Left ventricle myocardium superior (tissue), 1 donor: Measurements from ENCODE around the gene TAMM41. TPM values are rescaled to one million over a fixed set of nuclear protein-coding genes. Genes with fewer than 3 reads are reported as not detected.

ENCODE experiments used
- ATAC-seq: fragments of 200-7000 bp; cut with Tn5 transposase; one replicate; pipeline ENCODE4 v1.9.1; 2020; ENCODE audit warnings: mild to moderate bottlenecking, moderate library complexity
- DNase-seq: peaks from one replicate; pipeline ENCODE4 v3.0.0-alpha.2; 2020
- intact Hi-C: fragments of 100-400 bp; cut with micrococcal nuclease; formaldehyde crosslinking; loops from one replicate; pipeline ENCODE4 v1.11.0; 2022
- total RNA-seq: library from RNA; stranded (reverse); fragmentation: NEBNext Ultra II Directional; extraction: Animal tissue kit (Norgen Biotek cat#: 25700); gene quantifications from one replicate; pipeline ENCODE4 v1.2.1, GENCODE V29; 2021
- donor health status: DM: no; HTN: yes; CAD: no; lungs with severe emphysema.

TAMM41 gene
- total RNA-seq, 1 donor from 2014 or later = 8.1 TPM

- intact Hi-C loops = no loop called here
- ATAC-seq (no peak), DNase-seq (no peak)
Observed at GRCh38 chr3:11819146-11819689, 27.5 kb downstream of the TAMM41 start.

GRCh38 chr3:11818033-11818432 is 28.7 kb downstream of the TAMM41 start:
- no peak for DNase-seq
- intact Hi-C loops = no loop called here
- no peak for ATAC-seq

GRCh38 chr3:11815111-11815510 is 31.6 kb downstream of the TAMM41 start:
- DNase-seq (no peak), ATAC-seq (no peak)
- intact Hi-C loops = no loop called here

- intact Hi-C loops = no loop called here
- no peak for DNase-seq
- ATAC-seq = no peak
Observed at GRCh38 chr3:11814663-11815062, 32.0 kb downstream of the TAMM41 start.

GRCh38 chr3:11810276-11810675 is 36.4 kb downstream of the TAMM41 start:
- no peak for ATAC-seq
- no peak for DNase-seq
- intact Hi-C loops = no loop called here

- no peak for DNase-seq
- intact Hi-C loops = loop anchor here (5.0 to 10.0 kb wide), 2 partner anchors 153 to 431 kb away; no protein-coding TSS in a partner anchor
- no peak for ATAC-seq
Observed at GRCh38 chr3:11808231-11808630, 38.5 kb downstream of the TAMM41 start.

GRCh38 chr3:11807686-11808085 is 39.0 kb downstream of the TAMM41 start:
- intact Hi-C loops = loop anchor here (5.0 to 10.0 kb wide), 2 partner anchors 153 to 430 kb away; no protein-coding TSS in a partner anchor
- ATAC-seq (no peak), DNase-seq (no peak)

- intact Hi-C loops = loop anchor here (5.0 to 10.0 kb wide), 2 partner anchors 151 to 428 kb away; no protein-coding TSS in a partner anchor
Observed at GRCh38 chr3:11805716-11806115, 41.0 kb downstream of the TAMM41 start.

GRCh38 chr3:11803977-11804892 is 42.5 kb downstream of the TAMM41 start:
- intact Hi-C loops = loop anchor here (10.0 kb wide), 1 partner anchor 149 kb away; no protein-coding TSS in a partner anchor
- DNase-seq = peak; percentile 31
- ATAC-seq = peak; percentile 72

More at GRCh38 chr3:11805716-11806115, 41.0 kb downstream of the TAMM41 start:
- ATAC-seq = no peak
- DNase-seq = no peak

- intact Hi-C loops = loop anchor here (10.0 kb wide), 1 partner anchor 145 kb away; no protein-coding TSS in a partner anchor
- no peak for DNase-seq
- ATAC-seq = no peak
Observed at GRCh38 chr3:11799791-11800190, 46.9 kb downstream of the TAMM41 start.

- DNase-seq (no peak), ATAC-seq (no peak)
- intact Hi-C loops = no loop called here
Observed at GRCh38 chr3:11794927-11795326, 51.8 kb downstream of the TAMM41 start.

- ATAC-seq = no peak
- no peak for DNase-seq
- intact Hi-C loops = no loop called here
Observed at GRCh38 chr3:11791339-11792200, 55.1 kb downstream of the TAMM41 start.

- no peak for ATAC-seq
- DNase-seq = no peak
- intact Hi-C loops = no loop called here
Observed at GRCh38 chr3:11789412-11789811, 57.3 kb downstream of the TAMM41 start.

GRCh38 chr3:11784971-11785377 is 61.7 kb downstream of the TAMM41 start:
- ATAC-seq = no peak
- intact Hi-C loops = no loop called here
- no peak for DNase-seq

GRCh38 chr3:11780341-11780740 is 66.3 kb downstream of the TAMM41 start:
- no peak for DNase-seq
- no peak for ATAC-seq
- intact Hi-C loops = no loop called here

GRCh38 chr3:11779626-11780025 is 67.1 kb downstream of the TAMM41 start:
- ATAC-seq = no peak
- no peak for DNase-seq
- intact Hi-C loops = no loop called here

GRCh38 chr3:11778248-11778647 is 68.4 kb downstream of the TAMM41 start:
- no peak for ATAC-seq
- DNase-seq = no peak
- intact Hi-C loops = no loop called here

GRCh38 chr3:11776346-11776745 is 70.3 kb downstream of the TAMM41 start:
- intact Hi-C loops = no loop called here
- DNase-seq (no peak), ATAC-seq (no peak)

- DNase-seq = no peak
Observed at GRCh38 chr3:11775493-11775892, 71.2 kb downstream of the TAMM41 start.

More at GRCh38 chr3:11775493-11775892, 71.2 kb downstream of the TAMM41 start:
- intact Hi-C loops = no loop called here
- ATAC-seq = no peak
